Calu3 (cell line): ENCODE data around the gene TLL1. TPM values are rescaled to one million over a fixed set of nuclear protein-coding genes. Genes with fewer than 3 reads are reported as not detected.

Experiments used
- BruUV-seq: library from RNA; stranded (reverse); fragments of 400-500 nt; replicated peaks from 2 replicates; lab custom pipeline; 2021; lab: Mats Ljungman, UMichigan
- CTCF ChIA-PET: fragments of 300-600 bp; sonication (Branson Sonifier 250); formaldehyde crosslinking; loops from one replicate; lab custom pipeline; 2022; ENCODE audit warnings: antibody characterized with exemption; lab: Charles Lee
- DNase-seq: peaks from one replicate; pipeline ENCODE4 v3.0.0; 2022
- H3K27ac Mint-ChIP-seq: one replicate; pipeline ENCODE4 v1.8.0; 2022; ENCODE audit warnings: mixed read lengths; ENCODE audit not compliant: unreplicated experiment
- H3K27me3 Mint-ChIP-seq: one replicate; pipeline ENCODE4 v1.8.0; 2022; ENCODE audit warnings: mixed read lengths; ENCODE audit not compliant: unreplicated experiment
- H3K36me3 Mint-ChIP-seq: one replicate; pipeline ENCODE4 v1.8.0; 2022; ENCODE audit warnings: mild to moderate bottlenecking, moderate library complexity, mixed read lengths; ENCODE audit not compliant: insufficient read depth, unreplicated experiment
- H3K4me1 Mint-ChIP-seq: one replicate; pipeline ENCODE4 v1.8.0; 2022; ENCODE audit warnings: mild to moderate bottlenecking, low read depth, mixed read lengths; ENCODE audit not compliant: unreplicated experiment
- H3K4me3 Mint-ChIP-seq: one replicate; pipeline ENCODE4 v1.8.0; 2022; ENCODE audit warnings: mild to moderate bottlenecking, low read depth, moderate library complexity, mixed read lengths; ENCODE audit not compliant: unreplicated experiment
- H3K9me3 Mint-ChIP-seq: one replicate; pipeline ENCODE4 v1.8.0; 2022; ENCODE audit warnings: low read depth, mixed read lengths; ENCODE audit not compliant: unreplicated experiment
- CTCF ChIP-seq: fragments of 200-600 bp; IDR thresholded peaks from one replicate; pipeline ENCODE4 v1.8.0; 2022; ENCODE audit warnings: antibody characterized with exemption; ENCODE audit not compliant: unreplicated experiment
- intact Hi-C: fragments of 100-400 bp; cut with micrococcal nuclease; formaldehyde crosslinking; loops from one replicate; pipeline ENCODE4 v1.10.0; 2022; ENCODE audit not compliant: unreplicated experiment
- total RNA-seq: library from RNA; stranded (reverse); gene quantifications from 2 replicates; pipeline ENCODE4 v1.2.3, GENCODE V29; 2022

Gene TLL1
- total RNA-seq, 1 experiment from 2014 or later: not detected

DNA sequence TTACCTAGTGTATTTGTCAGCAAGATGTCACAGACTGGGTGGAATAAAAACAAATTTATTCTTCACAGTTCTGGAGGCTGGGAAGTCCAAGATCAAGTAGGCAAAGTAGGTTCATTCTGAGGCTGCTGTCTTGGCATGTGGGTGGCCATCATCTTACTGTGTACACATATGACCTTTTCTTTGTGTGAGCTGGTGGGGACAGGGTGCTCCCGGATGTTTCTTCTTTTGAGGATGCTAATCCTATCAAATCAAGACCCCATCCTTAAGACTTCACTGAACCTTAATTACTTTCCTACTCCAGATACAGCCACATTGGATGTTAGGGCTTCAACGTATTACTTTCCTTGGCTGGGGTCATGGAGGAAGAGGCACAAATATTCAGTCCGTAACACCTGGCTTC, 74.0 kb downstream of the TLL1 start:
- TF ChIP-seq CTCF: no peak
- H3K27me3 Mint-ChIP-seq: no peaks in the 10 kb centered on the region
- no peak for DNase-seq
- no peaks in the 10 kb centered on the region for H3K4me1 Mint-ChIP-seq
- CTCF ChIA-PET: no interaction called here
- intact Hi-C loops: no loop called here
- H3K4me3 Mint-ChIP-seq: no peak overlapping the region
- H3K9me3 Mint-ChIP-seq: peaks cover 2% of the 10 kb centered on the region
- H3K27ac Mint-ChIP-seq: no peak overlapping the region
- no TSS peak for BruUV-seq
- H3K36me3 Mint-ChIP-seq: no peaks in the 10 kb centered on the region

- BruUV-seq: no TSS peak
Measured at GRCh38 chr4:165953181-165953580, 80.1 kb downstream of the TLL1 start.

DNA sequence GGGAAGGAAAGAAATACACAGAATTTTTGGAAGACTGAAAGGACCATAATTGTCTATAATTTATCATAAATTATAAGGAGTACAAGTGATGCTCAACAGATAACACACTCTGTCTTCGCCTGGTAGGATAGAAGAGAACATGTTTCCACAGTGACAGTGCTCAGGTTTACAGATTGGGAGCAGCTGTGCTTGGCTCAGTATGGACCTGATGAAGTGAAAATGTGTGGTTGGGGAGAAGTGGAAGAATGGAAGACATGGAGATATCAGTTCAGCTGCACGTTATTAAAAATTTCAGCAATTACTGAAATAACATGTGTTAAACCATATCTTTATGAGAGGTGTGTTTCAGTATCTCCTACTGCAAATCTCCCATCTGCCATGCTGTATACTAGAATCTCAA, 90.6 kb downstream of the TLL1 start:
- H3K36me3 Mint-ChIP-seq: no peaks in the 10 kb centered on the region
- H3K27me3 Mint-ChIP-seq: no peaks in the 10 kb centered on the region
- intact Hi-C loops: no loop called here
- no TSS peak for BruUV-seq
- no peak for TF ChIP-seq CTCF
- H3K9me3 Mint-ChIP-seq: no peaks in the 10 kb centered on the region
- CTCF ChIA-PET: no interaction called here
- no peak overlapping the region for H3K4me3 Mint-ChIP-seq
- H3K27ac Mint-ChIP-seq: no peak overlapping the region
- H3K4me1 Mint-ChIP-seq: no peaks in the 10 kb centered on the region
- no peak for DNase-seq

More at GRCh38 chr4:165953181-165953580, 80.1 kb downstream of the TLL1 start:
- H3K9me3 Mint-ChIP-seq: no peaks in the 10 kb centered on the region
- no peak for DNase-seq
- CTCF ChIA-PET: no interaction called here
- no peak overlapping the region for H3K27ac Mint-ChIP-seq
- intact Hi-C loops: no loop called here
- no peaks in the 10 kb centered on the region for H3K27me3 Mint-ChIP-seq
- TF ChIP-seq CTCF: no peak
- no peaks in the 10 kb centered on the region for H3K36me3 Mint-ChIP-seq
- H3K4me1 Mint-ChIP-seq: no peaks in the 10 kb centered on the region
- H3K4me3 Mint-ChIP-seq: no peak overlapping the region

GRCh38 chr4:165964591-165964990, 91.6 kb downstream of the TLL1 start:
- no TSS peak for BruUV-seq

More at GRCh38 chr4:165964591-165964990, 91.6 kb downstream of the TLL1 start:
- no peaks in the 10 kb centered on the region for H3K36me3 Mint-ChIP-seq
- CTCF ChIA-PET: no interaction called here
- H3K4me3 Mint-ChIP-seq: no peak overlapping the region
- no peaks in the 10 kb centered on the region for H3K9me3 Mint-ChIP-seq
- H3K4me1 Mint-ChIP-seq: no peaks in the 10 kb centered on the region
- no peaks in the 10 kb centered on the region for H3K27me3 Mint-ChIP-seq
- intact Hi-C loops: no loop called here
- no peak for TF ChIP-seq CTCF
- H3K27ac Mint-ChIP-seq: no peak overlapping the region
- no peak for DNase-seq
